NCI-H460 (cell line): ENCODE data around the gene CRYBB1. TPM values are rescaled to one million over a fixed set of nuclear protein-coding genes. Genes with fewer than 3 reads are reported as not detected.

Experiments used
- DNase-seq: peaks from one replicate; pipeline ENCODE4 v3.0.0-alpha.2; 2016; ENCODE audit warnings: low read depth; ENCODE audit errors: extremely low read depth
- total RNA-seq: library from RNA; depleted of rRNA; stranded (reverse); fragments of >200 nt; shearing (Covaris generic); gene quantifications from 2 replicates; pipeline ENCODE4 v1.2.3, GENCODE V29; 2014

The CRYBB1 gene
- total RNA-seq, 1 experiment from 2014 or later, result not detected

DNA sequence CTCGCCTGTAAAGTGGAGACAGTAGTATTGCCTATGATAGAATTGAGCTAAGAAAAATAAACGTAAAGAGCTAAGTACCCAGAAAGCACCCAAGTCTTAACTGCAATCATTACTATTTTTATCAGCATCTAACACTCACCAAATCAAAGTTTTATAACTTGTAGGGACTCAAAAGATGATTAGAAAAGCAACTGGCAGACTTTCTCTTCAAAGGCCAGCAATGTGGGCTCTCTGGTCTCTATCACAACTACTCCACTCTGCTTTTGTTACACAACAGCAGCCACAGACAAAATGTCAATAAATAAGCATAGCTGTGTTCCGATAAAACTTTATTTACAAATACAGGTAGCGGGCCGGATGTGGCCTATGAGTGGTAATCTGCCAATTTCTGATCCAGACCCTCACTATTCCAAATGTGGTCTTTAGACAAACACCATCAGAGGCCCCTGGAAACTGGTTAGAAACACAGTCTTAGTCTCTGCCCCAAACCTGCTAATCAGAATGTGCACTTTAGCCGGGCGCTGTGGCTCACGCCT, 36.1 kb downstream of the CRYBB1 start:
- no peak for DNase-seq

DNA sequence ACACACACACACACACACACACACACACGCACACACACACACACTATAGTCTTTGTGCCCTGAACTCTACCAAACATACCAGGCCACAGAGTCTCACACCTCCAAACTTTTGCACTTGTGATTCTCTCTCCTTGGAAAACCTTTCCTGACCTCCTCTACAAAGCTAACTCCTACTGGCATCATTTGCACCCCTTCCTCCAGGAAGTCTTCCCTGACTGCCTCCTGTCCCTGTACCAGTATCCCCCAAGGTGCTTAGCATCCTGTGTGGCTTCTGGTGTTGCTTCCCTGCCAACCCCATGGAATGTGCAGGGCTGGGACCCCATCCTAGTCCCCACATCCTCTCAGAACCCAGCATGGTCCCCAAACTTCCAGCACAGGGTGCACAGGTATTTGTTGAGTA, 36.8 kb downstream of the CRYBB1 start:
- DNase-seq, result no peak

DNA sequence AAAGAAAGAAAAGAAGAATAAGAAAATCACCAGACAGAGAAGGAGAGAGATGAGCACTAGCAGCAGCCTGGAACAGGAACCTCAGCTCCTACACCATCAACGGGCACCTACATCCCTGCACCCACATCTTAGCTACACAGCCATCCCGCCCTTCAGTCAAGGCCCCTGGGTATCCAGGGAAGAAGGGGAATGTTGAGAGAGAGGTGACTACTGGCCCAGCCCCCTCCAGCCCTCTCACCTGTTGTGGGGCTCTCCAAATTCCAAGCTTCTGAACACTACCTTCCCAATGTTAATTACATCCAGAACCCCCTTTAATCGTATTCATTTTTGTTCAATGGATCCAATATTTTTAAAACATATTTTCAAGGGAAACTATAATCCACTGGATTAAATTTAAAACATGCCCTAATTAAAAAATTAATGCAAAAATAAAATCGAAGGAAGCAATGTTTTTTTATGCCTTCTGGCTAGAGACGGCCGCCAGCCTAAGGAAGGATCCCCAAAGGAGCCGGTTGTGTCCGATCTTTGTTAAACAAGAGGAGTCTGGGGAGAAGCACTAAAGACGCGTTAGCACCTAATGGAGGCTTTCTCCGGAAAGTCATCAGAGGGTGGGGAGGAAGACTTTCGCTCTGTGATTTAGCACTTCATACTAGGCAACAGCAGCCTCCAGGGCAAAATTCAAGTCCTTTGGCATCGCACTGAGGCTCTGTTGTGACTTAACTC, 37.4 kb downstream of the CRYBB1 start:
- no peak for DNase-seq

DNA sequence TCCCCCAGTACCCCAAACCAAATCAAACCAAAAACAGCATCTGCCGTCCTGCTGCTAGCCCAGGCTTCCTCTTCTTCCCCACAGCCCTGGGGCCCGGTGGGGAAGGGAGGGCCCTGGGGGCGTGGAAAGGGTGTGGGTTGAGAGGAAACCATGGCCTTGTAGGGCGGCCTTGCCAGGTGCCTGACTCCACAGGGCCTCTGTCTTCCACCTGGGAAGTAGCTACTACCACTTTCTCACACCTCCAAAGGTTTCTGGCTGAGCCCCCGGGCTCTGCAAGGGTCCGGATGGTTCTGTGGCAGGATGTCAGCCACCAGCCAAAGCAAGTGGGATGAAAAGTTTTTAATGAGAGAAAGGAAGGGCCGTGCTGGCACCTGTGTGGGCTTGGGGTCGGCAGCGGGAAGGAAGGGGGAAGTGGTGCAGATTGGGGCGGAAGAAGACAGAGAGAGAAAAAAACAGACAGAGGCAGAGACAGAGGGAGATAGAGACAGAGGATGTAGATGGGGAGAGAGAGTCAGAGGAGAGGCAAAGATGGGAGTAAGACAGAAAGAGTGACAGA, 38.4 kb downstream of the CRYBB1 start:
- no peak for DNase-seq

DNA sequence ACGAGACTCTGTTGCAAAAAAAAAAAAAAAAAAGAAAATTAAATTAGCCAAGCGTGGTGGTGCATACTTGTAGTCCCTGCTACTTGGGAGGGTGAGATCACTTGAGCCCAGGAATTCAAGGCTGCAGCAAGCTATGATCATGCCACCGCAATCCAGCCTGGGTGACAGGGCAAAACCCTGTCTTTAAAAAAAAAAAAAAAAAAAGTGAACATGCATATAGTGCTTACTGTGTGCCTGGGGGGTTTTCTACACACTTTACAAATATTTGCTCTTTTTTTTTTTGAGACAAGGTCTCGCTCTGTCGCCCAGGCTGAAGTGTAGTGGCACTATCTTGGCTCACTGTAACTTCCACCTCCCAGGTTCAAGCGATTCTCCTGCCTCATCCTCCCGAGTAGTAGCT, 40.7 kb downstream of the CRYBB1 start:
- DNase-seq, result no peak

DNA sequence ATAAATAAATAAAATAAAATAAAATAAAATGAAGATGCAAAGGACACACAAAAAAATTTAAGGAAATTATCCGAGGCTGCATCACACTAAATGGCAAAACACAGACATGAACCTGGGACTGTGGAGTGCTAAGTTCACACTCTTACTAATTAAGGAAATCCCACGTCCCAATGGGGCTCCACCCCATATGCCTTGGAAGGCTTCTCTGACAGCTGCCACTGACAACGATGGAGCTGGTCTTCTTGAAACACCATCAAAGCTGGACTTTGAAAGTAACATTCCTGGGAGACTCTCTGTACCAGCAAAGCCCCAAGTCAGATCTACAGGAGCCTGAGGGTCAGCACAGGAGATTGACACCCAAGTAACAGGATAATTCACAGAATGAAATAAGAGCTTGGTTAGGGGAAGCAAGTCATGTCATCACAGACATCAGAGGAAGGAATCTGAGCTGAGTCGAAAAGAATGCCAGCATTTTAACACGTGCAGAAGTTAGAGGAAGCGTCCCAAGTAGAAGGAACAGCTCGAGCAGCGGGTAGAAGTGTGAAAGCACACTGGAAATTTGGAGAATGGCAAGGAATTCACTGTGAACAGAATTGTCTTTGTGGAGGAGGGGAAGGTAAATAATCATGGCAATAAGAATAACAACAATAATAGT, 41.7 kb downstream of the CRYBB1 start:
- no peak for DNase-seq

DNA sequence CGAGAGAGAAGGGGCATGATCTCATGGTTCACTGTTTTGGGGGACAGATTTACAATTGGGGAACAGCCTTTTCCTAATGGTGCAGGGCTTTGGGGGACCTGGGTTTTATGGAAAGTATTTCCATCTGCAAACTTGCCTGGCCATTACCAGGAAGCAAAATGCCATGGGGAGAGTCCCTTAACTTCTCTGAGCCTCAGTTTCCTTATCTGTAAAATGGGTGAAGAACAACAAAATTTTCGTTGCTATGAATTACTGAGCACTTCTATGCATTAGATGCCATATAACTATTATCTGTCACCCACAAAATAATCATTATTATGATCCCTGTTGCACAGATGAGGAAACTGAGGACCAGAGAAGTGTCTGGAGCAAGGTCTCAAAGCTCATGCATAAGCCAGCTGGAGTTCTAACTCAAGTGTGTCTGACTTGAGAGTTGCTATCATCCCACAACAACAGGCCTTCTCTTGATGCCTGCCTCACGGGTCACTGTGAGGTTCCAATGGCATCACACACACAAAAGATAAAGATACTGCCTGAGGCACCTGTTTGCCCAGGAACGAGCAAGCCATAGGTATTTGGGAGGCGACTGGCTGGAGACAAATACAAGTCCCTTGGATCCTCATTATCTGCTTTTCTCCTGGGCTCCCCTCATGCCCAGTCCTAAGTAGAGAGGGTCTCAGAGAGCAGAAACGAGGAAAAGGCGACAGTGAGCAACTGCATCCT, 43.7 kb downstream of the CRYBB1 start:
- DNase-seq, result no peak

DNA sequence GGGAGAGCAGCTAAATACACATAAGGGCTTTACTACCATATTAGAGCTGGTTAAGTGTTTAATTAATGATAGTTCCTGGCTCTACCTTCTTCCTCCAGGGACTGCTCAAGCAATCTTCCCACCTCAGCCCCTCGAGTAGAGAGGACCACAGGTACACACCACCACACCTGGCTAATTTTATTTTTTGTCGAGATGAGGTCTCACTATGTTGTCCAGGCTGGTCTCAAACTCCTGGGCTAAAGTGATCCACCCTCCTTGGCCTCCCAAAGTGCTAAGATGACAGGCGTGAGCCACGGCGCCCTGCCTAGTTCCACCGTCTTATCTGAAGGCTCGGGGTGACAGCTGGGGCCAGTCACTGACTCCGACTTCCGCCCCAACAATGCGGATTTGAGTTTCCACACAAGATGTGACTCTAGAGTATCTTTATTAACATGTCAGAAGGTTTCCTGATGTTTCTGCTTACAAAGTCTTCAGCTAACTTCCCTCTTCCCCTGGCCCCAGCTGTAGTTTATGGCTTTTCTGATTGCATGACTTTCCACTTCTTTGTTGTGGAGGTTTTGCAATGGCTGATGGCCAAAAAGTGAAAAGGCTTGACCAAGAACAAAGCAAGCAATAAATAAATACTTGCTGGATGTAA, 44.7 kb downstream of the CRYBB1 start:
- no peak for DNase-seq

DNA sequence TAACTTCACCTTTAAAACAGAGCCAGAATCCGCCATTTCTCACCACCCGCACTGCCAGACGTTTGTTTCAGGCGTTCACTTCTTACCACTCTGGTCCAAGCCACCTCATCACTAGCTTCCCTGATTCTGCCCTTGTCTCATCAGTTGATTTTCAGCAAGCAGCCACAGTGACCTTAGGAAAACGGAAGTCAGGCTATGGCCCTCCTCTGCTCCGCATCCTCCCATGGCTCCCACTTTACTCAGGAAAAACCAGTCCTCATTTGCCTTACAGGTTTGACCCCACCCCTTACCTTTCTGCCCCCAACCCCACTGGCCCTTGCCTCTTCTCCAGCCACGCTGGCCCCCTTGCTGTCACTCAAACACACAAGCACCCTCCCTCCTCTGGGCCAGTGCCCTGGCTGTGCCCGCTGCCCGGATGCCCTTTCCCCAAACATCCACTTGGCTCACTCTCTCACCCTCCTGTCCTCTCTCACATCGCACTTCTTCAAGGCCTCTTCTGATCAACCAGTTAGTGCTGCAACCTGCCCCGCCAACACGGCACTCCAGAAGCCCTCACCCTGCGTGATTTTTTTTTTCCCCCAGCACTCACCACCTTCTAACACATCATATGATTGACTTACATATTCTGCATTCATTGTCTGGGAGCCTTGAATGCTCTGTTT, 46.8 kb downstream of the CRYBB1 start:
- no peak for DNase-seq

DNA sequence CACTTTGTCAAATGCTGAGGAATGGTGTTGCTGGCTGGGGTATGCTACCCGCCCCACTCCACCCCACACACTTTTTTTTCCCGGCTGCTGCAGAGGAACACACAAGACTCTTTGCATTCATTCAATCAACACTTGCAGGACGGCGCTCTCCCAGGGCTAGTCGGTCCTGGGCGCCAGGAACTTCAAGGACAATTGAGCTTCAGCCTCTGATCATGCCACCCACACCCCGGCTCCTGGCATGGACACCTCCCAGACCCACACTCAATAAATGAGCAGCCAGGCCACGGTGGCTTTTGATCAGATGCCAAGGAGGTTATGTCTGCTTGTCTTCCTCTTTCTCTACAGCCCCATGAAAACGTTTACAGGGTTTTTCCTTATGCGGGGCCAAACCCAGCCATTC, 47.7 kb downstream of the CRYBB1 start:
- DNase-seq, result no peak

DNA sequence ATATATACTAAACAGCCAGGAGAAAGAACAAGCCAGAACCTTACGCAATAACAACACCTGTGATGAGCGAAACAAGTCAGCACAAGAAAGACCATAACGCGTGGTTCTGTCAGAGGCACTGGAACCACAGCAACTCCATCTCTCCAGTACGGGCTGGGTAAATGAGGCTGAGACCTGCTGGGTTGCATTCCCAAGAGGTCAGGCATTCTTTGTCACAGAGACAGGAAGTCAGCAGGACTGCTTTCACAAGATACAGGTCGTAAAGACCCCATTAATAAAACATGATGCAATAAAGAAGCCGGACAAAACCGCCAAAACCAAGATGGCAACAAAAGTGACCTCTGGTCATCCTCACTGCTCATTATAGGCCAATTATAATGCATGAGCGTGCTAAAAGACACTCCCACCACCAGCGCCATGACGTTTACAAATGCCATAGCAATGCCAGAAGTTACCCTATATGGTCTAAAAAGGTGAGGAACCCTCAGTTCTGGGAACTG, 49.6 kb downstream of the CRYBB1 start:
- DNase-seq, result no peak

DNA sequence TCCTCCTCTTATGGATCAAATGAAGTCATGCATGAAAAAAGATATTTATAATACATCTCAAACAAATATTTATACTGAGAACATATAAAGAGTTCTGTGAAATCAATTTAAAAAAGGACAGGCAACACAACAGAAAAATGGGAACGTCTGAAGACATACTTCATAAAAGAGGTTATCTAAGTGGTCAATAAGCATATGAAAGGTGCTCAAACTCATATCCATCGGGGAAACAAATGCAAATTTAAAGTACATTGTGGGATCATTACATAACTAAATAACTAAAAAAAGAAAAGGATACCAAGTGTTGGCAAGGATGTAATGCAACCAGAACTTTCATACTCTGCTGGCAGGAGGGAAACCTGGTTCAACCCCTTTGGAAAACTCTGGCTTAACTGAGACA, 50.2 kb downstream of the CRYBB1 start:
- DNase-seq, result no peak

DNA sequence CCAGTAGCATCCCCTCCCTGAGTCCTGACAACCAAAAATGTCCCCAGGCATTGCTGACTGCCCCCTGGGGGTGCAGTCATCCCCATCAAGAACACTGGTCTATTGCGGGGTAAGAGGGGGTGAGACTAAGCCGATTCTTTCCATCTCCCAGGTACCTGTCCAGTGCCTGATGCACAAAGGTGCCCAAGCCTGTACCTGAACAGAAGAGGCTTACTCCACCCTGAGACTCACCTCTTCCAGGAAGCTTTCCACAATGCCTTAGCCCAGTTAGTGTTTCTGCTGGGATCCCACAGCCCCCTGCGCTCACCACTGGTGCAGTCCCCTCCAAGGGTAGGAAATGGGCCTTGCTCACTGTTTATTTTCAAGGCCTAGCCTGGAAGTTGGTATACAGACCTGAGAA, 50.8 kb downstream of the CRYBB1 start:
- DNase-seq, result no peak

DNA sequence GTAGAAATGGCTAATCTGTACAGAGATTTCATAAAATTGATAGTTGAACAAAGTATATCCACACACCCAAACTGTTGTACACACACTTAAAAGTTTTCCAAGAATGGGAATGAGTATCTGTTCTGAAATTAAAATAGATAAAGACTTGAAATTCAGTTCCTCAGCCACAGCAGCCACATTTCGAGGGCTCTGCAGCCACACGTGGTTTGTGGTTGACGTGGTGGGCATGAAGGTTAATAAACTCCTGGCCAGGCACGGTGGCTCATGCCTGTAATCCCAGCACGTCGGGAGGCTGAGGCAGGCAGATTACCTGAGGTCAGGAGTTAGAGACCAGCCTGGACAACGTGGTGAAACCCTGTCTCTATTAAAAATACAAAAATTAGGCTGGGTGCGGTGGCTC, 51.9 kb downstream of the CRYBB1 start:
- no peak for DNase-seq

DNA sequence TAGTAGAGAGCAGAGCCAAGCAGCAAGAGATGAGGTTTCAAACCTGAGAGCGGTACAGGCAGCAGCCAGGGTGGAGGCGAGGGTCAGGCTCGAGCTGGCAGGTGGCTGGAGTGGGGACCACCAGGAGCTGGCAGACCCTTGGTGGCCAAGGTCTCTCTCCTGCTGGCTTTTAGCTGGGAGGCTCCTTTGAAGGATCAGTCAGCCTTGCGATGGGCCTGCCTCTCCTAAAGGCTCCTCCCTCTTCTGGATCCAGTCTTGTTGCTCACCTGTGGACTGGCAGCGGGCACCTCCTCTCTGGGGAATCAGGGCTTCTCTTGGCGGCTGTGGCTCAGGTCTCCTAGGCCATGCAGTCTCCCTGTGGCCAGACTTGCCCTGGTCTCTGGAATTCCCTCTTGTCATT, 52.6 kb downstream of the CRYBB1 start:
- DNase-seq, result no peak

DNA sequence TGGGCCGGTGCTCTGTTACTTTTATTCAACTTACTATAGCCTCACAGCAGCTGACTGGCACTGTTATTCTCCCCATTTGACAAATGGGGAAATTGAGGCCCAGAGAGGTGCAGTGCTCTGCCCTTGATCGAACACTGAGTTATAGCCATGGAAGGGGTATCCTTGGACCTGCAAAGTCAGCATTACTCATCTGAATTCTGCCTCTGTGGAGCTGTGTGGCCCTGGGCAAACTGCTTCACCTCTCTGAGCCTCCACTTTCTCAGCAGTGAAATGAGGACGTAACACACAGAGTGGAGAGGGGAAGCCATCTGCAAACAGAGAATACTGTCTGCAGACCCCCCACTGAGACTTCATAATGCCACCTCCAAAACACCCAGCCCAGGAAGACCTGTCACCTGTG, 53.2 kb downstream of the CRYBB1 start:
- DNase-seq, result no peak

DNA sequence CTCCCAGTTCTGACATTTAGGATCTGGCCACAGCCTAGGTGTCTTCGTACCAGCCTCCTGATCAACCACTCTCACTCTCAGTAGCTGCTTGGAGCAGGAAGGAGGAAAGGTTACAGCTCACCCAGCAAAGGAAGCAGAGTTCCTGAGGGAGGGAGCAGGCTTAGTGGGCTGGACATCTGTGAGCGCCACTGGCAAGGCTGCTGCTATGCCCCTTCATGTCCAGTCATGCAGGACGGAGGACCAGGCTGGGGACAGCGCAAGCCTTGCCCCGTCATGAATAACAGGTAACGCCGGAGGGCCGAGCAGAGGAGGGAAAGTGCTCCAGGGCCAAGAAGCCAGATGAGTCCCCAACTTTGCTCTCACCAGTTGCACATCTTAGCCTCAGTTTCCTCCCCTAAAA, 53.6 kb downstream of the CRYBB1 start:
- no peak for DNase-seq

DNA sequence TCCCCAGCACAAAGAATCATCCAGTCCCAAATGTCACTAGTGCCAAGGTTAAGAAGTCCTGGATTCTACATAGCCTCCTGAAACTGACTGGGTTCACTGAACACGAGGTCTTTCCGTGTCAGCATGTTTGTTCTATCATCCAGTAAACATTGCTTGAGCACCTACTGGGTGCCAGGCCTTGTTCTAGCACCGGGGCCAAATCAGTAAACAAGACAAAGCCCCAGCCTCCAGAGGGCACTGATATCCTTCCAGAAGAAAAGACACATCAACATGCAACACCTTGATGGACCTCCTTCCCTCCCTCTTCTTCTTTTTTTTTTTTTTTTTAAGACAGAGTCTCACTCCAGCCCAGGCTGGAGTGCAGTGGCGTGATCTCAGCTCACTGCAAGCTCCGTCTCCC, 54.8 kb downstream of the CRYBB1 start:
- no peak for DNase-seq

DNA sequence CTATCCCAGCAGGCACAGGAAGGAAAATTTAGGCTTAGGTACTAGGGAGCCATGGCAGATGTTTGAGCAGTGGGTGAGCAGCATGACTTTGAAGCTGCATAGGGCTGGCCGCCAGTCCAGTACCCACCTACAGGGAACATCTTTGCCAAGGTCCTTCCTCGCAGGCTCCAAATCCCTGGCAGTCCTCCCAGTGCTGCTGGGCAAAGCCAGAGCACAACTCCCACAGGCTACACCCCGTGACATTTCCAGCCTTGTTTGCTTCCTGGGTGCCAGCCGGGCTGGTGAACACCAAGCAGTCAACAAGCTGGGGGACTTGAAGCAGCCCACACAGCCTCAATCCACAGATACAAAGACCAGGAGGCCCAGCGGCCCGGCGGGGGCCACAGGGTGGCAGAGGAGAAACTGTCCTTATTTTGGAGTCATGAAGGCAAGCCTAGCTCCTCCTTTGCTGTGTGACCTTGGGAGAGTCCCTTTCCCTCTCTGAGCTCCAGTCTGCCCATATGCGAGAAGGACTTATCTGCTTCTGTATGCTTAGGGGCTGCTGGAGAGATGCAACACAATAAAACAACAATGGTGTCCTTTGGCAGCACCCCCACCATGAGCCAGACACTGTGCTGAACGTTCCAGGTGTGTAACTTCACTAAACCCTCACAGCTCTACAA, 55.9 kb downstream of the CRYBB1 start:
- no peak for DNase-seq
